GM23338 (cell line): ENCODE data around the gene TMEM63B. TPM values are rescaled to one million over a fixed set of nuclear protein-coding genes. Genes with fewer than 3 reads are reported as not detected.

Experiments used
- ATAC-seq: fragments of 200-7000 bp; cut with Tn5 transposase; 3 replicates; pipeline ENCODE4 v1.9.1; 2020
- DNase-seq: peaks from one replicate; pipeline ENCODE4 v3.0.0-alpha.2; 2015; ENCODE audit warnings: low spot score
- H2AFZ ChIP-seq: fragments of 200-600 bp; sonication (generic); 2 replicates; pipeline ENCODE4 v1.8.0; 2016; ENCODE audit warnings: antibody characterized with exemption, mild to moderate bottlenecking, moderate library complexity
- H3F3A ChIP-seq: fragments of 200-600 bp; sonication (generic); replicated peaks from 2 replicates; pipeline ENCODE4 v1.8.0; 2017; ENCODE audit warnings: antibody characterized with exemption, mixed run types, low read depth
- H3K27ac ChIP-seq: fragments of 200-600 bp; sonication (generic); 2 replicates; pipeline ENCODE4 v1.6.1; 2016; ENCODE audit warnings: low read depth
- H3K27me3 ChIP-seq: fragments of 200-600 bp; sonication (generic); 2 replicates; pipeline ENCODE4 v1.8.0; 2016; ENCODE audit warnings: mild to moderate bottlenecking, mixed run types, moderate library complexity; ENCODE audit not compliant: insufficient read depth
- H3K36me3 ChIP-seq: fragments of 200-600 bp; sonication (generic); 2 replicates; pipeline ENCODE4 v1.8.0; 2016; ENCODE audit warnings: mild to moderate bottlenecking; ENCODE audit not compliant: insufficient read depth
- H3K4me1 ChIP-seq: fragments of 200-600 bp; sonication (generic); 2 replicates; pipeline ENCODE4 v1.8.0; 2016; ENCODE audit warnings: mild to moderate bottlenecking, moderate library complexity; ENCODE audit not compliant: insufficient read depth
- H3K4me2 ChIP-seq: fragments of 200-600 bp; sonication (generic); 2 replicates; pipeline ENCODE4 v1.7.1; 2017; ENCODE audit warnings: mixed run types
- H3K4me3 ChIP-seq: fragments of 200-600 bp; sonication (generic); 2 replicates; pipeline ENCODE4 v1.6.1; 2016; ENCODE audit warnings: mixed run types
- H3K79me2 ChIP-seq: fragments of 200-600 bp; sonication (generic); replicated peaks from 2 replicates; pipeline ENCODE4 v1.8.0; 2017; ENCODE audit warnings: mild to moderate bottlenecking; ENCODE audit not compliant: insufficient read depth
- H3K9me2 ChIP-seq: fragments of 200-600 bp; sonication (generic); 2 replicates; pipeline ENCODE4 v1.8.0; 2017; ENCODE audit not compliant: insufficient read depth
- H4K20me1 ChIP-seq: fragments of 200-600 bp; sonication (generic); replicated peaks from 2 replicates; pipeline ENCODE4 v1.8.0; 2017; ENCODE audit warnings: mild to moderate bottlenecking; ENCODE audit not compliant: insufficient read depth
- H3K27ac Mint-ChIP-seq: 2 replicates; pipeline ENCODE4 v1.8.0; 2020; ENCODE audit warnings: inconsistent platforms, mild to moderate bottlenecking, moderate library complexity, mixed read lengths
- H3K27me3 Mint-ChIP-seq: 3 replicates; pipeline ENCODE4 v1.8.0; 2022; ENCODE audit warnings: low read depth, mild to moderate bottlenecking, moderate library complexity, mixed read lengths, inconsistent platforms; ENCODE audit not compliant: insufficient read depth, poor library complexity
- H3K36me3 Mint-ChIP-seq: 3 replicates; pipeline ENCODE4 v1.8.0; 2021; ENCODE audit warnings: low read depth, mild to moderate bottlenecking, inconsistent platforms, moderate library complexity, mixed read lengths
- H3K4me1 Mint-ChIP-seq: 3 replicates; pipeline ENCODE4 v1.8.0; 2020; ENCODE audit warnings: mild to moderate bottlenecking, inconsistent platforms, mixed read lengths
- H3K4me3 Mint-ChIP-seq: 3 replicates; pipeline ENCODE4 v1.8.0; 2021; ENCODE audit warnings: moderate library complexity, mild to moderate bottlenecking, inconsistent platforms, mixed read lengths
- H3K9me3 Mint-ChIP-seq: 3 replicates; pipeline ENCODE4 v1.8.0; 2020; ENCODE audit warnings: moderate library complexity, mild to moderate bottlenecking, inconsistent platforms, mixed read lengths
- CREB1 ChIP-seq: fragments of 250-450 bp; sonication (Bioruptor Pico); IDR thresholded peaks from 2 replicates; pipeline ENCODE4 v1.5.0; 2020; ENCODE audit warnings: low read depth, mild to moderate bottlenecking, moderate library complexity
- EZH2 ChIP-seq: fragments of 200-600 bp; sonication (generic); IDR thresholded peaks from one replicate; pipeline ENCODE4 v1.8.0; 2017; ENCODE audit warnings: antibody characterized with exemption, mild to moderate bottlenecking, low read depth; ENCODE audit not compliant: unreplicated experiment
- JUNB ChIP-seq: IDR thresholded peaks from one replicate; pipeline ENCODE4 v1.6.1; 2016; ENCODE audit warnings: antibody characterized with exemption; ENCODE audit not compliant: unreplicated experiment
- NANOG ChIP-seq: IDR thresholded peaks from 2 replicates; pipeline ENCODE4 v1.6.1; 2016; ENCODE audit warnings: antibody characterized with exemption, borderline replicate concordance
- POLR2AphosphoS5 ChIP-seq: IDR thresholded peaks from 2 replicates; pipeline ENCODE4 v1.6.1; 2016; ENCODE audit warnings: antibody characterized with exemption, low read depth
- ZNF462 ChIP-seq: fragments of 250-450 bp; sonication (Bioruptor Pico); IDR thresholded peaks from 2 replicates; pipeline ENCODE4 v1.5.0; 2020; ENCODE audit warnings: mild to moderate bottlenecking, moderate library complexity
- polyA plus RNA-seq: library from polyadenylated mRNA; unstranded; fragments of >200 nt; fragmentation: Nextera tagmentation; extraction: Ambion mirVana; gene quantifications from 2 replicates; pipeline ENCODE4 v1.2.1, GENCODE V29; 2016
- total RNA-seq: library from RNA; depleted of rRNA; stranded (reverse); fragments of >200 nt; shearing (Covaris generic); gene quantifications from 2 replicates; pipeline ENCODE4 v1.2.3, GENCODE V29; 2014
- TF ChIP-seq, protein P1 (sequence below): IDR thresholded peaks from 2 replicates; pipeline ENCODE4 v1.6.1; 2016; ENCODE audit warnings: antibody characterized with exemption

Gene TMEM63B
- total and polyA plus RNA-seq, 2 experiments from 2014 or later = 10.1 to 36.0 TPM

DNA sequence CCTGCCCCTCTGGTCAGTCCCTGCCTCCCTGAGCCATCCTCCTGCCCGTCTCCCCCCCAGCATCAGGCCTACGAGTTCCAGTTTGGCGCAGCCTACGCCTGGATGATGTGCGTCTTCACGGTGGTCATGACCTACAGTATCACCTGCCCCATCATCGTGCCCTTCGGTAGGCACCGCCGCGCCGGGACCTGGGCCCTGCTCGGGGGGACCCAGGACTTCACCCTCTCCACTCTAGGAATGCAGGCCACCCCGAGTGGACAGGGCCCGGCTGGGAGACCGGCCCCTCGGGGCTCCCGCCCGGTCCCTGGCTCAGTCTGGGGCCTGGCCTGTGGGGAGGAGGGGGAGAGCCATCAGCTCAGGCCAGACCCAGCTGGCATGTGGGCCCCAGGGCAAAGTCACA is 25.2 kb downstream of the TMEM63B start:
- ATAC-seq = no peak

More for the DNA sequence above, 25.2 kb downstream of the TMEM63B start:
- peaks cover 4% of the 10 kb centered on the region for H3K4me1 ChIP-seq
- H3K27ac ChIP-seq = no peak overlapping the region
- Mint-ChIP-seq H3K36me3 (peaks cover 15% of the 10 kb centered on the region), H3K9me3 (no peaks in the 10 kb centered on the region), H3K27ac (no peak overlapping the region), H3K4me3 (no peak overlapping the region), H3K4me1 (peaks cover 29% of the 10 kb centered on the region), H3K27me3 (peaks cover 25% of the 10 kb centered on the region)
- no peaks in the 10 kb centered on the region for H4K20me1 ChIP-seq
- H3K4me3 ChIP-seq = no peak overlapping the region
- 0 out of 2 replicates have a peak, but pooled peaks cover 3% of the 10 kb centered on the region for H3F3A ChIP-seq
- DNase-seq = no peak
- no peaks in the 10 kb centered on the region for H3K27me3 ChIP-seq
- no peak overlapping the region for H2AFZ ChIP-seq
- TF ChIP-seq EZH2 = no peak
- no peak for TF ChIP-seq CREB1
- no peak for TF ChIP-seq POLR2AphosphoS5
- no peak for TF ChIP-seq JUNB
- TF ChIP-seq, protein P1, sequence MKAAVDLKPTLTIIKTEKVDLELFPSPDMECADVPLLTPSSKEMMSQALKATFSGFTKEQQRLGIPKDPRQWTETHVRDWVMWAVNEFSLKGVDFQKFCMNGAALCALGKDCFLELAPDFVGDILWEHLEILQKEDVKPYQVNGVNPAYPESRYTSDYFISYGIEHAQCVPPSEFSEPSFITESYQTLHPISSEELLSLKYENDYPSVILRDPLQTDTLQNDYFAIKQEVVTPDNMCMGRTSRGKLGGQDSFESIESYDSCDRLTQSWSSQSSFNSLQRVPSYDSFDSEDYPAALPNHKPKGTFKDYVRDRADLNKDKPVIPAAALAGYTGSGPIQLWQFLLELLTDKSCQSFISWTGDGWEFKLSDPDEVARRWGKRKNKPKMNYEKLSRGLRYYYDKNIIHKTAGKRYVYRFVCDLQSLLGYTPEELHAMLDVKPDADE = no peak
- no peak for TF ChIP-seq NANOG
- TF ChIP-seq ZNF462 (CRISPR knock-in tag) = no peak
- no peaks in the 10 kb centered on the region for H3K36me3 ChIP-seq
- H3K79me2 ChIP-seq = no peaks in the 10 kb centered on the region
- no peaks in the 10 kb centered on the region for H3K9me2 ChIP-seq
- no peak overlapping the region for H3K4me2 ChIP-seq
